Panc1 (cell line): ENCODE results near the gene KPNB1.

Source experiments
- POLR2AphosphoS5 ChIP-seq: IDR thresholded peaks from 2 replicates; pipeline ENCODE4 v1.6.1; 2012; ENCODE audit warnings: mild to moderate bottlenecking, low read depth, low read length, moderate library complexity
- TCF7L2 ChIP-seq: IDR thresholded peaks from 2 replicates; pipeline ENCODE4 v1.6.1; 2011; ENCODE audit warnings: mild to moderate bottlenecking, low read depth, low read length, inconsistent platforms
- TF ChIP-seq, protein P1 (sequence below): fragments of 450-650 bp; IDR thresholded peaks from 2 replicates; pipeline ENCODE4 v1.5.1; 2017; ENCODE audit warnings: mild to moderate bottlenecking

DNA sequence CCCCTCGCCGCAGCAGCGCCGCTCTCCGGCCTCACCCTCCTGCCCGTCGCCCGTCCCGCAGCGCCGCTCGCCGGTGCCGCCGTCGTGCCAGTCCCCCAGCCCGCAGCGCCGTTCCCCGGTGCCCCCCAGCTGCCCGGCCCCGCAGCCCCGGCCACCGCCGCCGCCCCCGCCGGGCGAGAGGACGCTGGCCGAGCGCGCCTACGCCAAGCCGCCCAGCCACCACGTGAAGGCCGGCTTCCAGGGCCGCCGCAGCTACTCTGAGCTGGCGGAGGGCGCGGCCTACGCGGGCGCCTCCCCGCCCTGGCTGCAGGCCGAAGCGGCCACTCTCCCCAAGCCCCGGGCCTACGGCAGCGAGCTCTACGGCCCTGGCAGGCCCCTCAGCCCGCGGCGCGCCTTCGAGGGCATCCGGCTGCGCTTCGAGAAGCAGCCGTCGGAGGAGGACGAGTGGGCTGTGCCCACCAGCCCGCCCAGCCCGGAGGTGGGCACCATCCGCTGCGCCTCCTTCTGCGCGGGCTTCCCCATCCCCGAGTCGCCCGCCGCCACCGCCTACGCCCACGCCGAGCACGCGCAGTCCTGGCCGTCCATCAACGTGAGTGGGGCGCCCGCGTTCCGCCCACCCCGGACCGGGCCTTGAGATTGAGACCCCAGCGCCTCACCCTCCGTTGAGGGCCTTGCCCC, 59.3 kb downstream of the KPNB1 start:
- TF ChIP-seq, protein P1, sequence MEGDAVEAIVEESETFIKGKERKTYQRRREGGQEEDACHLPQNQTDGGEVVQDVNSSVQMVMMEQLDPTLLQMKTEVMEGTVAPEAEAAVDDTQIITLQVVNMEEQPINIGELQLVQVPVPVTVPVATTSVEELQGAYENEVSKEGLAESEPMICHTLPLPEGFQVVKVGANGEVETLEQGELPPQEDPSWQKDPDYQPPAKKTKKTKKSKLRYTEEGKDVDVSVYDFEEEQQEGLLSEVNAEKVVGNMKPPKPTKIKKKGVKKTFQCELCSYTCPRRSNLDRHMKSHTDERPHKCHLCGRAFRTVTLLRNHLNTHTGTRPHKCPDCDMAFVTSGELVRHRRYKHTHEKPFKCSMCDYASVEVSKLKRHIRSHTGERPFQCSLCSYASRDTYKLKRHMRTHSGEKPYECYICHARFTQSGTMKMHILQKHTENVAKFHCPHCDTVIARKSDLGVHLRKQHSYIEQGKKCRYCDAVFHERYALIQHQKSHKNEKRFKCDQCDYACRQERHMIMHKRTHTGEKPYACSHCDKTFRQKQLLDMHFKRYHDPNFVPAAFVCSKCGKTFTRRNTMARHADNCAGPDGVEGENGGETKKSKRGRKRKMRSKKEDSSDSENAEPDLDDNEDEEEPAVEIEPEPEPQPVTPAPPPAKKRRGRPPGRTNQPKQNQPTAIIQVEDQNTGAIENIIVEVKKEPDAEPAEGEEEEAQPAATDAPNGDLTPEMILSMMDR: no peak
- TF ChIP-seq POLR2AphosphoS5 (no peak), TCF7L2 (no peak)
